SKM-1 treated with dmso at 0.1 percent for 144 hours (cell line): ENCODE measurements around the gene CD22.

Experiments
- DNase-seq: peaks from one replicate; lab custom pipeline; 2025; ENCODE audit not compliant: unreplicated experiment; lab: John Stamatoyannopoulos, UW

The CD22 gene

DNA sequence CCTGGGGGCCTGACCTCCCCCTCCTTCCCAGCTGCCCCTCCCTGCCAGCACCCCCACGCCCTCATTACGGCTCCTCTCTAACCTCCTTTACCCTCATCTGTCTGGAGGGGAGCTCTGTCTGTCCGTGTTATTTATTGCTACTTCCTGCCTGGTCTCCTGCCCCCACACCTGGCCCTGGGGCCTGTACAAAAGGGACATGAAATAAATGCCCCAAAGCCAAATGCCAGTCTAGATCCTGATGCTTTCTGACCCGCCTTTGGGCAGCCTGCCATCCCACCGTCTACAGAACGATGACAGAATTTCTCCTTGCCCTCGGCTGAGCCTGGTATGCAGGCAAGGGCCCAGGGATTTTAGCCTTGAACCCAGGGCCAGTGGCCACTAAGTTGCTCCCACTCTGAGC is 15.4 kb upstream of the CD22 start:
- no peak for DNase-seq

DNA sequence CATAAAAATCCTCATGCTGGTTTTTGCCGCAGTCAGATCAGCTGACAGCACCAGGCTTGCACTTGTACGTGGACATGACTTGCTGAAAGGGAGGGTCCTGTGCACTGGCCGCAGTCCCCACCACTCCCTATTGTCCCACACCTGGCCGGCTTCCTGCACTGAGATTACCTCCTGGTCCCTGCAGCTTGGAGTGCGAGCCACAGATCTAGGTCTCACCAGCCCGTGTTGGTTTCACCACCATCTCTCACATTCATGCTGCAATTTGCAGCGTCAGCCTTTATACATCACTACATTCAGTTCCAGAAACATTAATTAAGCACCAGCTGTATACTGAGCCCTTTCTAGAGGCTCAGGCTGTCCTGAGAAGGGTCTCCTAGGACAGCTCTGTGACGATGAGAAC is 15.0 kb upstream of the CD22 start:
- no peak for DNase-seq

DNA sequence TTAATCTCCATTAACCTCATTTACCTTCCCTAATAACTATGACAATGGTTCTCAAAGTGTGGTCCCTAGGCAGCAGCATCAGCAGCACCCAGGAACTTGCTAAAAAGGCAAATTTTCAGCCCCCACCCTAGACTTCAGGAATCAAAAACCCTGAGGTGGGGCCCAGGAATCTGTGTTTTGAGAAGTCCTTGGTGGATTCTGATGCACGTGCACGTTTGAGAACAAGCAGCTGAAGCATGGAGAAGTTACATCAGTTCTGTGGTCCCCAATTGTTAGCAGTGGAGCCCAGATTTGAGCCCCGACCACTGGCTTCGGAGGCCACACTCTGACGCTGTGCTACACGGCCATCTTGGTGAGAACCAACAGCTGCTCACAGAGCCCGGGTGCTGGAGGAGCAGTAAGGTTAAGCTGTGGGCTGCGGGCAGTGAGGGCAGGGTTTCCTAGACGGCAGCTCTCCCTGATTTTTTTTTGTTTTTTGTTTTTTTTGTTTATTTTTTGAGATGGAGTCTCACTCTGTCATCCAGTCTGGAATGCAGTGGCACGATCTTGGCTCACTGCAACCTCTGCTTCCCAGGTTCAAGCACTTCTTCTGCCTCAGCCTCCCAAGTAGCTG is 14.0 kb upstream of the CD22 start:
- DNase-seq = no peak

DNA sequence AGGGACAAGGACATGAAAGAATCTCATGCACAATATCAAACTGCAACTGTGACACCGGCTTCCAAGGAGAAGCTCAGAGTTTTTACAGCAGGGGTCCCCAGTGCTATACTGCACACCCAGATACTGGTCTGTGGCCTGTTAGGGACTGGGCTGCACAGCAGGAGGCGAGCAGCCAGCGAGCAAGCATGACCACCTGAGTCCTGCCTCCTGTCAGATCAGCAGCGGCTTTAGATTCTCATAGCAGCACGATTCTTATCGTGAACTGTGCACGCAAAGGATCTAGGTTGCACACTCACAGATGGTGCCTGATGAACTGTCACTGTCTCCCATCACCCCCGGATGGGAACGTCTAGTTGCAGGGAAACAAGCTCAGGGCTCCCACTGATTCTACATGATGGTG is 13.1 kb upstream of the CD22 start:
- DNase-seq = no peak

DNA sequence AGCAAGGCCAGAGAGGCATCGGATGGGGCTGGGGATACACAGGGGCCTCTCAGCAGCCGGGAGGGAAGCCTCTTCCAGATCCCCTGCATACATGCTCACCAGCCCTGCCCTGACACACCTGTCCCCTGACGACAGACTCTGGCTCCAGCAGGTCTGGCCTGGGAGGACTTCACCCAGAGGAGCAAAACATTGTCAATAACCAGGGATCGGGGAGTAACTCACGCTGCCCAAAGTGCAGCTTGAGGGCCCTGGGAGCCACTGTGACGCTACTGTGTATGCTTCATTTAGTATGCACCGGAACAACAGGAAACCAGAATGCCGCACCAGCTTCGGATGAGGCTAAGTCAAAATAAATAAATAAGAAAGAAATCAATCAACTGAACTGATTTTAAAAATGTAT is 12.4 kb upstream of the CD22 start:
- no peak for DNase-seq

DNA sequence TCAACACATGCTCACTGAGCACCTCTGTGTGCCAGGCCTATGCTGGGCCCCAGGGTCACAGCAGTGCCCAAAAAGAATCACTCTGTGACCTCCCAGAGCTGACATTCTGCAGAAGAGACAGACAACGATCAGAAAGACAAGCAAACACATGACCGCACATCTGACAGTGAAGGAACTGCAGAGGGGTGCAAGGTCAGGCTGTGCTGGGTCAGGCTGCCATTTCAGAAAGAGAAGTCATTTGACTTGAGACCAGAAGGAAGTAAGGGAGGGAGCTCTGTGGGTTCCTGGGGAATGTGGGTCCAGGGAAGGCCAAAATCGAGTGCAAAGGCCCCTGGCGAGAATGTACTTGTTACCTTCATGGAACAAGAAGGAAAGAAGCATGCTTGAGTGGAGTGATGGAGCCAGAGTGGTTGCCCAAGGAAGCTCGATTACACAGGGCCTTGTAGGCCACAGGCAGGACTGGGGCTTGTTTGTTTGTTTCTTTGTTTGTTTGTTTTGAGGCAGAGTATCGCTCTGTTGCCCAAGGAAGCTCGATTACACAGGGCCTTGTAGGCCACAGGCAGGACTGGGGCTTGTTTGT is 11.4 kb upstream of the CD22 start:
- DNase-seq = peak; percentile 30

DNA sequence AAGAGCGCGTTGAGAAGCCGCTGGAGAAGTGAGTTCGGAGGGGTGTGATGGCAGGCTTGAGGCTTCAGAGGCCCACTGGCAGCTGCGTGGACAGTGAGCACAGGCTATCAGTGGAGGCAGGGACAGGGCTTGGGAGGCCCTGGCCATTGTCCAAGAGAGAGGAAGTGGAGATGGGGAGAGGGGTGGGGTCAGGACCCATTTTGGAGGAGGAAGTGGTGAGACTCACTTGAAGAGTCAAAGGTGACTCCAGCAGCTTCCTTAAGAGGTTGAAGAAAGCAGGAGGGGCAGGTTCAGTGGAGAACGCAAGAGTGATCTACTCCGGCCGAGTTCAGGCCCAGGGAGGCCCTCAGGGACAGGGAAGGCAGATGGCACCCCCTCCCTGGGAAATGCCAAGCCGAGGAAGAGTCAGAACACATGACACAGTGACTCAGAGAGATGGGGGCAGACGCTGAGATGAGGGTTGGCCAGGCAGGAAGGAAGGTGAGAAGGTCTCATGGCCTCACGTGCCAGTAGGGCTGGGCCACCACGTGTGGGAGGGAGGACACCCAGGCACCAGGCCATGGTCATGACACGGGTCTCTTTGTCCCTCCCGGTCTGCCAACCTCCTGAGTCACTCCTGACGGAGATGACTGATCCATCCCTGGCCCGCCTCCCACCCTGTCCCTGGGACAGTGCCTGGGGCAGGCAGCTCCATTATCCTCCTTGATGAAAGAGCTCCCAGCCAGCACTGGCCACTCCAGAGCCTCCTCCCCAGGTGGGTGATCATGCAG is 10.1 kb upstream of the CD22 start:
- DNase-seq = peak; percentile 36

DNA sequence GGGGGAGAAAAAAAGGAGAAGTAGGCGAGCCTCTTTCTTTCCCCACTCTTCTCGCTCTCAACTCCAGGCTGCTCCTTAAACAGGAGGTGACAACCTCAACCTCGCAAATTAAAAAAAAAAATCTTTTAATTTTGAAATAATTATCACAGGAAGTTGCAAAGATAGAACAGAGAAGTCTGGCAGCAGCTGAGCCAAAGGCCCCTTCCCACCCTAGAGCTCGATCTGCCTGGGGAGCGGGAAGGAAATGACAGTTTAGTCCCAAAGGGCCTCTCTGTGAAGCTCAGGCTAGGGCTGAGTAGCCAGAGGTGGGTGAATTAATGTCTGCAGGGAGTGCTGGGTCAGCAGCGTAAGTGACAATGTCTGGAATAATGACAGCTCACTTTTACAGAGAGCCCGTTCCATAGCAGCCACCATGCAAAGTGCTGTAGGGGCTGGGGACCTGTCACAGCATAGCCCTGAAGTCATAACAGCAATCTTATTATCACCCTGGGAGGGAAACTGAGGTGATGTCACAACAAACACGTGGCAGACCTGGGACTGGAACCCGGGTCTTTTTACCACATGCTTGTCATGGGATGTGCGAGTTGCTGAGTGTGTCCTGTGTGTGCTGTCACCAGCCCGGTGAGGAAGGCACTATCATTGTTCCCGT is 8.8 kb upstream of the CD22 start:
- DNase-seq = peak; percentile 49

DNA sequence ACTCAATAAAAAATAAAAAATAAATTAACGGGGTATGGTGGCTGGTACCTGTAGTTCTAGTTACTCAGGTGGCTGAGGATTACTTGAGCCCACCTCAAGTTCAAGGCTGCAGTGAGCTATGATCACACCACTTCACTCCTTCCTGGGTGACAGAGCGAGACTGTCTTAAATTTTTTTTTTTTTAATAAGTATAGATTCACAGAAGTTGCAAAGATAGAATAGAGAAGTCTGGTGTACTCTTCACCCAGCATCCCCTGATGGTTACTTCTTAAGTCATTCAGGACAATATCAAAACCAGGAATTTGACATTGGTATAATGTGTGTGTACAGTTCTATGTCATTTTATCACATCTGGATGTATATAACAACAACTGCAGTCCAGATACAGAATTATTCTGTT is 7.7 kb upstream of the CD22 start:
- no peak for DNase-seq

DNA sequence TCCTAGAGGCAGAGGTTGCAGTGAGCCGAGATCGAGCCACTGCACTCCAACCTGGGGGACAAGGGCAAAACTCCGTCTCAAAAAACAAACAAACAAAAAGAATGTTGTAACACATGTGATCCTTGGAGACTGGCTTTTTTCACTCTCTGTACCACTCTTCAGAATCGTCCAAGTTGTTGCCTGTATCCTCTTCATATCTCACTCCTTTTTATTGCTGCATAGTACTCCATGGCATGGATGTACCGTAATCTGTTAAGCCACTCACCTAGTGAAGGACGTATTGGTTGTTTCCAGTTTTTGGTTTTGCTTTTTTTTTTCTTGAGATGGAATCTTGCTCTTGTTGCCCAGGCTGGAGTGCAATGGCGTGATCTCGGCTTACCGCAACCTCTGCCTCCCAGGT is 7.0 kb upstream of the CD22 start:
- DNase-seq = no peak

DNA sequence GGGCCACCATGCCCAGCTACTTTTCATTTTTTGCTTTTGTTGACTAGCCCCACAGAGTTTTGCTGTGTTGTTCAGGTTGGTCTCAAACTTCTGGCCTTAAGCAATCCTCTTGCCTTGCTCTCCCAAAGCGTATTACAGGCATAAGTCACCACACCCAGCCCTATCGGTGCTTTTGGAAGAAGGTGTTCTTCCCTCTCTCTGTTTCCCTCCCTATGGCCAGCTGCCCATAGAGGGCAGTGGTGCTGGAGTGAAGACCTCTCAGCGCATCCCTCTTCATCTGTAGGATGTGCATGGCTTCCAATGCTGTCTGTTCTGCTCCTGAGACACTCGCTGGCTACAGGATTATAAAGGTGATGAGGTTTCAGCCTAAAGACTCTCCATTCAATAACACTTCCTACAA is 1.3 kb upstream of the CD22 start:
- DNase-seq = no peak

DNA sequence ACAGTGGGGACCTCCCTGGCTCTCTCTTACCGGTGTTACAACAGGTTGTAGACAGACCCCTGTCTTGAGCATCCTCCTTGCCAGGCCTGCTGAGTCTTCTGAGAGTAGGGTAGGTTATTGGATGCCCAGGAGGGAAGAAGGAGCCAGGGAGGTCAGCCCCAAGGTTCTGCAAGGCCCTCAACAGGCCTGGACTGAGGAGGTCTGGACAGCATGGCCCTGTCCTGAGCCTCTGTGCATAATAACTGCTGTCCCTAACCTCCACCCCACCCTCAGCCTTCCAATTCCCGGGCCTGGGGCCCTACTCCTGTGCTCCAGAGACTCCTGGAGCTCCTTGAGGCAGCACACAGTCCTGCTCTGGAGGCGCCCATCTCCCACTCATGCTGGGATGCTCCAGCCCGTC is 336 bp downstream of the CD22 start:
- no peak for DNase-seq

DNA sequence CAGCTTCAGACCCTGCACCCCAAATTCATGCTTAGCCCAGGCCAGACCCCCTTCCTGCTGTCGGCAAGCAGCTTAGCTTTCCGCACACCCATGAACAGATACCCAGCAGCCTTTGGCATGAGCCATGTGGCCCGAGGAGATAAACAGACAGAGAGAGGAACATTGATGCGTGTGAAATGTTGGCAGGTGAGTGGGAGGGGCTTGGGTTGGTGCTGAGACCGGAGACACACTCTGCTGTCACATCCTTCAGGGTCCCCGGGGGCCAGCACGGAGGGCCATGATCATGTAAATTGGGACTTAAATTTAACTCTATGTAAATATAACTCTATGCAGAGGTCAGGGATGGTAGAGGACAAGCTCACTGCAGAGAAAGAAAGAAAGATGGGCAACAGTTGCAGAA is 1.5 kb downstream of the CD22 start:
- no peak for DNase-seq

DNA sequence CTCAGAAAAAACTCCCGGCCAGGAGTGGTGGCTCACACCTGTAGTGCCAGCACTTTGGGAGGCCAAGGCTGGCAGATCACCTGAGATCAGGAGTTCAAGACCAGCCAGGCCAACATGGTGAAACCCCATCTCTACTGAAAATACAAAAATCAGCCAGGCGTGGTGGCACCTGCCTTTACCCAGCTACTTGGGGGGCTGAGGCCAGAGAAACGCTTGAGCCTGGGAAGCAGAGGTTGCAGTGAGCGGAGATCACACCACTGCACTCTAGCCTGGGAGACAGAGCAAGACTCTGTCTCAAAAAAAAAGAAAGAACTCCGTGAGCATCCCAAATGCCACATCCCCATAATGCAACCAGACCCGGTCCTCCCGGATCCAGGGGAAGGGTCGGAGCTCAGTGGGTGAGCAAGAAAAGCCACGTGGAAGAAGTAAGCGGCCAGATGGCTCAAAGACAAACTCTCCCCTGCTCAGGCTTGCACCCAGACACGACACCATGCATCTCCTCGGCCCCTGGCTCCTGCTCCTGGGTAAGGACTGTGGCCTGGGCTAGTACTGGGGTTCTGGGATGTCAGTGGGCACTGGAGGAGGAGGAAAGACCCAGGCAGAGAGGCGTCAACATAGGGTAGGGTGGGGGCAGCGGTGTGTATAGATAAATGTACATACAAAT is 2.7 kb downstream of the CD22 start:
- DNase-seq = no peak

DNA sequence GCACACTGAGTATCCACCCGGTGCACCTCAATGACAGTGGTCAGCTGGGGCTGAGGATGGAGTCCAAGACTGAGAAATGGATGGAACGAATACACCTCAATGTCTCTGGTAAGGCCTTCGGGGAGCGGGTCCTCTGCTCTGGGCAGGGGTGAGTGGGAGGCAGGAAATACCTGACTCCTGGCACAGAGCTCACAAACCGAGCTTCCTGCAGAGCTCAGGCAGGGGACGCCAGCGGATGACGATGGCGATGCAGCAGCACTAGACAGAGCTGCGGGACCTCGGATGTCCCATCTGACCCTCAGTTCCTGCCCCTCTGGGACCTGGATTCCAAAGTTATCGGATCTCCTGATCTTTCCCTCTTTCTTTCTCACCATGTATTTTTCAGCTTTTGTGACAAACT is 3.8 kb downstream of the CD22 start:
- no peak for DNase-seq

DNA sequence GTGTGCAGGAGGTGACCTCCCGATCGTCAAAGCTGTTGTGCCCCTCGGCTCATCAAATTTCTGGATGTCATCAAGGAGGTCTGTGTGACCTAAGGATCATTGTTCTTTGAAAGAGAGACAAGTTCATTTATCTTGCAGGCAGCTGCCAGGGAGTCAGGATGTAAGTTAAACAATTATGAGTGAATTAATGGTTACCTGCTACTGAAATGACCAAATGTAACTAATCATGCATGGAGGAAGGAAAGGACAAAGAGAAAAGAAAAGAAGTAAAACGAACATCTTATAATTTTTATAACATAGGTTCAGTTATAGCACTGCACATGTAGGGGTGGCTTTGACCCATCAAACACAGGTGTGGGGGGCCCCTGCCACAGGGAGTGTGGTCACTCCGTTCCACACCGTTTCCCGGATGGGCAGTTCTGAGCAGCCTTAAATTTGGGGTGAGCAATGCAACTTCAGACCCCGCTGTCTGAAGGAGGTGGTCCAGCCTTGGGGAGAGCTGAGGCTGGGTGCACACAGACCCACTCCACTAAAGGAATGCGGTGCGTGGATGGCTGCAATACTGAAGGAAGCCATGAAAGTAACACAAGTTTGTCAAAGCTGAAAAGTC is 5.3 kb downstream of the CD22 start:
- DNase-seq = no peak

DNA sequence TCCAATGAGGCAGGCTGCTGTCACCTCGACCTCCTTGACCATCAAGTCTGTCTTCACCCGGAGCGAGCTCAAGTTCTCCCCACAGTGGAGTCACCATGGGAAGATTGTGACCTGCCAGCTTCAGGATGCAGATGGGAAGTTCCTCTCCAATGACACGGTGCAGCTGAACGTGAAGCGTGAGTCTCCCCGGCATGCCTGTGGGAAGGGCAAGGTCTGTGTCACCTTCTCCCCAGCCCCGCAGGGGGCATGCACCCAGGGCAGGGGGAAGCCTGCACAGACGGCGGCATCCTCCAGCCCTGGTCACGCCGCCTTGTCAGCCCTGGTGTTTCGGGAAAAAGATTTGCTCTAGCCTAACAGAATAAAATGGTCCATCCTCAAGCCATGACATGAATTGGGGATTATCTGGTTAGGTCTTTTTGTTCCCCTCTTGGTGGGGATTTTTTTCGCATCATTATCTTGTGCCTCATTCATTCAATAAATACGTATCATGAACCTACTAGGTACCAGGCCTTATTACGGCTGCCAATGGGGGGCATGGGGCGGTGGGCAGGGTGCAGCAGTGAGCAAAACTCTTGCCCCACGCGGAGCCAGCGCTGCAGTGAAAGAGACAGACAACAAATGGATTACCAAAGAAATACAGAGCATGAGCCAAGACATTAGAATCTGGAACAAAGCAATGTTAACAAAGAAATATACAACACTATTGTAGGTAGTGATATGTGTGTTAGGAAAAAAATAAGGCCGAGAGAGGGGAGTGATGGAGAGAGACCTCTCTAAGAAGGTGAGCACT is 7.4 kb downstream of the CD22 start:
- no peak for DNase-seq

DNA sequence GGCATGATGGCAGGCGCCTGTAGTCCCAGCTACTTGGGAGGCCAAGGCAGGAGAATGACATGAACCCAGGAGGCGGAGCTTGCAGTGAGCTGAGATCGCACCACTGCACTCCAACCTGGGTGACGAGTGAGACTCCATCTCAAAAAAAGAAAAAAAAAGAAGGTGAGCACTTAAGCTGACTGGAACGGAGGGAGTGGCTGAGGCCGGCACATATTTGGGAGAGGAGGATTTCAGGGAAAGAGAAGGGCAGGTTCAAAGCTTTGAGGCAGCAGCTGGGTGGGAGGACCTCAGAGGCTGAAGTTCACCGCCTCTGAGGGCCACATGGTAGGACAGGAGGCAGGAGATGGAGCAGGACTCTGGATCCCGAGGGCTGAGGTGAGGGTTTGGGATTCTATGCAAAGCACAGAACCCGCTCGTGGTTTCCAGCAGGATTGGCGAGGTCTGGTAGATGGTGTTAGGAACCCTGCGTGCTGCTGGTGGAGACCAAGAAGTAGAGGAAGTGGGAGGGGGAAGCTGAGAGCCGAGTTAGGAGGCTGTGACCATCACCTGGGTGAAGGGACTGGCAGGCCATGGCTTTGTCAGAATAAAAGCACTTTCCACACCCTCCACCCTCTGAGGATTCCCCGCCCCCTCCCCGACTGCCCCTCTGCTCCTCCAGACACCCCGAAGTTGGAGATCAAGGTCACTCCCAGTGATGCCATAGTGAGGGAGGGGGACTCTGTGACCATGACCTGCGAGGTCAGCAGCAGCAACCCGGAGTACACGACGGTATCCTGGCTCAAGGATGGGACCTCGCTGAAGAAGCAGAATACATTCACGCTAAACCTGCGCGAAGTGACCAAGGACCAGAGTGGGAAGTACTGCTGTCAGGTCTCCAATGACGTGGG is 8.4 kb downstream of the CD22 start:
- no peak for DNase-seq

DNA sequence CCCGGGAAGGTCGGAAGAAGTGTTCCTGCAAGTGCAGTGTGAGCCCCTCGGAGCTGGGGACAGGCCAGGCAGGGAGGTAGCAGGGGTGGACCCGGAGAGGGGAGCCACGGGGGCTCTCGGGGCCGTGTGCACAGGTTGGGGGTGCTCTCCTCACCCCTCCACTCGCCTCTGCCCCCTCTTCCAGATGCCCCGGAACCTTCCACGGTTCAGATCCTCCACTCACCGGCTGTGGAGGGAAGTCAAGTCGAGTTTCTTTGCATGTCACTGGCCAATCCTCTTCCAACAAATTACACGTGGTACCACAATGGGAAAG is 9.0 kb downstream of the CD22 start:
- DNase-seq = no peak

DNA sequence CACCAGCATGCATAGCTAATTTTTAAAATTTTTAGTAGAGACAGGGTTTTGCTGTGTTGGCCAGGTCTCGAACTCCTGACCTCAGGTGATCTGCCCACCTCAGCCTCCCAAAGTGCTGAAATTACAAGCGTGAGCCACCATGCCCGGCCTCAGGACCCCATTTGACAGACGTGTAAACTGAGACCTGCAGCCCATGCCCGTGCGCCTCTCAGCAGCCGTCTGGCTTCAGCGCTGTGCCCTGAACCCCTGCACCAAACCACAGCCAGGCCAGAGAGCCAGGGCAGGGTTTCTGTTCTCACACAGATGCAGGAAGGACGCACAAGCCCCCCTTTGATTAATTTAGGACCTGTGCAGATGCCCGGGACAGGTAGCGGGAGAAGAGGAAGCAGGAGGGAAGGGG is 11.4 kb downstream of the CD22 start:
- no peak for DNase-seq
